Neural cell (in vitro differentiated cells): ENCODE measurements around the gene LSAMP. TPM values are rescaled to one million over a fixed set of nuclear protein-coding genes. Genes with fewer than 3 reads are reported as not detected.

Experiments used
- H2AFZ ChIP-seq: fragments of 200-600, 300-800 bp; sonication (generic), shearing (Covaris generic); 2 replicates; pipeline ENCODE4 v1.6.0; 2014; ENCODE audit warnings: low read depth, mild to moderate bottlenecking, antibody characterized with exemption, low read length, moderate library complexity
- H3F3A ChIP-seq: fragments of 200-600 bp; shearing (Covaris generic); 2 replicates; pipeline ENCODE4 v1.6.1; 2016; ENCODE audit warnings: mild to moderate bottlenecking, moderate library complexity, mixed read lengths, antibody characterized with exemption, low read length; ENCODE audit not compliant: insufficient read depth, poor library complexity, severe bottlenecking
- H3K27ac ChIP-seq: fragments of 200-600, 300-800 bp; sonication (generic), shearing (Covaris generic); 2 replicates; pipeline ENCODE4 v1.5.1; 2014; ENCODE audit warnings: mild to moderate bottlenecking, low read length, moderate library complexity
- H3K27me3 ChIP-seq: fragments of 300-800, 200-600 bp; sonication (generic), shearing (Covaris generic); 2 replicates; pipeline ENCODE4 v1.6.0; 2014; ENCODE audit warnings: mild to moderate bottlenecking, low read depth, low read length, moderate library complexity; ENCODE audit not compliant: insufficient read depth
- H3K36me3 ChIP-seq: fragments of 300-800, 200-600 bp; sonication (generic), shearing (Covaris generic); 2 replicates; pipeline ENCODE4 v1.5.1; 2014; ENCODE audit warnings: mild to moderate bottlenecking, antibody characterized with exemption, low read length, moderate library complexity; ENCODE audit not compliant: insufficient read depth
- H3K4me2 ChIP-seq: fragments of 300-800, 200-600 bp; sonication (generic), shearing (Covaris generic); 2 replicates; pipeline ENCODE4 v1.6.0; 2014; ENCODE audit warnings: mild to moderate bottlenecking, low read length
- H3K4me3 ChIP-seq: fragments of 300-800, 200-600 bp; sonication (generic), shearing (Covaris generic); 2 replicates; pipeline ENCODE4 v1.5.1; 2014; ENCODE audit warnings: mild to moderate bottlenecking, low read length, moderate library complexity
- H3K79me2 ChIP-seq: fragments of 200-600 bp; shearing (Covaris generic); replicated peaks from 2 replicates; pipeline ENCODE4 v1.6.0; 2014; ENCODE audit warnings: mild to moderate bottlenecking, low read length, moderate library complexity; ENCODE audit not compliant: insufficient read depth
- H3K9ac ChIP-seq: fragments of 300-800, 200-600 bp; sonication (generic), shearing (Covaris generic); 2 replicates; pipeline ENCODE4 v1.6.1; 2016; ENCODE audit warnings: mild to moderate bottlenecking, low read length, mixed read lengths
- H3K9me2 ChIP-seq: fragments of 200-600 bp; shearing (Covaris generic); 2 replicates; pipeline ENCODE4 v1.6.1; 2016; ENCODE audit warnings: mild to moderate bottlenecking, low read length, mixed read lengths; ENCODE audit not compliant: insufficient read depth
- H3K9me3 ChIP-seq: fragments of 200-600, 300-800 bp; sonication (generic), shearing (Covaris generic); 2 replicates; pipeline ENCODE4 v1.6.1; 2016; ENCODE audit warnings: mild to moderate bottlenecking, mixed run types, low read length, moderate library complexity, mixed read lengths
- H4K20me1 ChIP-seq: fragments of 200-600 bp; shearing (Covaris generic); 2 replicates; pipeline ENCODE4 v1.6.1; 2016; ENCODE audit warnings: mild to moderate bottlenecking, mixed run types; ENCODE audit not compliant: insufficient read depth
- CTCF ChIP-seq: fragments of 450-650 bp; IDR thresholded peaks from 2 replicates; pipeline ENCODE4 v1.5.1; 2014; ENCODE audit warnings: antibody characterized with exemption, mild to moderate bottlenecking, moderate library complexity; ENCODE audit not compliant: poor library complexity, severe bottlenecking
- MXI1 ChIP-seq: fragments of 450-650 bp; conservative IDR thresholded peaks from 2 replicates; pipeline ENCODE4 v1.6.1; 2014; ENCODE audit warnings: antibody characterized with exemption, mild to moderate bottlenecking; ENCODE audit not compliant: poor library complexity, severe bottlenecking
- POLR2AphosphoS5 ChIP-seq: IDR thresholded peaks from 2 replicates; pipeline ENCODE4 v1.6.1; 2012
- RAD21 ChIP-seq: fragments of 450-650 bp; conservative IDR thresholded peaks from 2 replicates; pipeline ENCODE4 v1.6.1; 2014; ENCODE audit warnings: antibody characterized with exemption, mild to moderate bottlenecking, moderate library complexity
- REST ChIP-seq: IDR thresholded peaks from 2 replicates; pipeline ENCODE4 v1.6.1; 2012; ENCODE audit warnings: borderline replicate concordance
- SMC3 ChIP-seq: fragments of 450-650 bp; conservative IDR thresholded peaks from 2 replicates; pipeline ENCODE4 v1.6.1; 2014; ENCODE audit warnings: antibody characterized with exemption, mild to moderate bottlenecking, moderate library complexity; ENCODE audit not compliant: poor library complexity
- TAF1 ChIP-seq: IDR thresholded peaks from 2 replicates; pipeline ENCODE4 v1.6.1; 2012; ENCODE audit warnings: low read depth
- polyA plus RNA-seq: library from polyadenylated mRNA; depleted of rRNA; stranded (reverse); fragments of >200 nt; gene quantifications from 2 replicates; pipeline ENCODE4 v1.2.3, GENCODE V29; 2014

Gene LSAMP
- polyA plus RNA-seq, 1 donor from 2014 or later: 93.6 TPM

- Histone ChIP-seq H3K79me2 (no peaks in the 10 kb centered on the region), H3K4me3 (no peak overlapping the region), H3K36me3 (no peaks in the 10 kb centered on the region), H3K4me2 (no peak overlapping the region), H3K9me3 (no peaks in the 10 kb centered on the region), H4K20me1 (no peaks in the 10 kb centered on the region), H3K27me3 (no peaks in the 10 kb centered on the region), H3K9ac (no peak overlapping the region), H3K27ac (no peak overlapping the region), H3F3A (peaks cover 4% of the 10 kb centered on the region), H2AFZ (no peak overlapping the region), H3K9me2 (peaks cover 2% of the 10 kb centered on the region)
- TF ChIP-seq MXI1 (no peak), TAF1 (no peak), POLR2AphosphoS5 (no peak), SMC3 (no peak)
Observed at GRCh38 chr3:116341899-116342298, 103.4 kb downstream of the LSAMP start.

GRCh38 chr3:116341381-116341780 lies 103.9 kb downstream of the LSAMP start:
- no peaks in the 10 kb centered on the region for H4K20me1 ChIP-seq

GRCh38 chr3:116340680-116341216 lies 104.5 kb downstream of the LSAMP start:
- H3K27ac ChIP-seq: no peak overlapping the region
- peaks cover 2% of the 10 kb centered on the region for H3K9me2 ChIP-seq
- no peak overlapping the region for H2AFZ ChIP-seq
- H4K20me1 ChIP-seq: no peaks in the 10 kb centered on the region
- H3F3A ChIP-seq: peaks cover 4% of the 10 kb centered on the region
- TF ChIP-seq REST (no peak), RAD21 (no peak), TAF1 (no peak), CTCF (no peak)
- H3K4me2 ChIP-seq: no peak overlapping the region
- H3K9me3 ChIP-seq: no peaks in the 10 kb centered on the region
- H3K36me3 ChIP-seq: no peaks in the 10 kb centered on the region
- no peaks in the 10 kb centered on the region for H3K27me3 ChIP-seq
- no peaks in the 10 kb centered on the region for H3K79me2 ChIP-seq
- no peak overlapping the region for H3K9ac ChIP-seq
- H3K4me3 ChIP-seq: no peak overlapping the region

More at GRCh38 chr3:116341381-116341780, 103.9 kb downstream of the LSAMP start:
- Histone ChIP-seq H3F3A (peaks cover 4% of the 10 kb centered on the region), H3K79me2 (no peaks in the 10 kb centered on the region), H3K4me3 (no peak overlapping the region), H3K36me3 (no peaks in the 10 kb centered on the region), H3K27me3 (no peaks in the 10 kb centered on the region), H3K9ac (no peak overlapping the region), H3K9me3 (no peaks in the 10 kb centered on the region), H2AFZ (no peak overlapping the region), H3K4me2 (no peak overlapping the region), H3K9me2 (peaks cover 2% of the 10 kb centered on the region), H3K27ac (no peak overlapping the region)
- no peak for TF ChIP-seq TAF1
- TF ChIP-seq POLR2AphosphoS5: no peak
- no peak for TF ChIP-seq REST
- no peak for TF ChIP-seq SMC3
- TF ChIP-seq RAD21: no peak
